Stimulated activated CD4-positive, alpha-beta T cell treated with anti-CD3 and anti-CD28 coated beads, Interleukin-15, amount 100 ng/mL, for 24 hours (primary cell): ENCODE results near the gene CSNK1G2.

ENCODE experiments used
- DNase-seq: peaks from one replicate; pipeline ENCODE4 v3.0.0-alpha.2; 2020

The CSNK1G2 gene

DNA sequence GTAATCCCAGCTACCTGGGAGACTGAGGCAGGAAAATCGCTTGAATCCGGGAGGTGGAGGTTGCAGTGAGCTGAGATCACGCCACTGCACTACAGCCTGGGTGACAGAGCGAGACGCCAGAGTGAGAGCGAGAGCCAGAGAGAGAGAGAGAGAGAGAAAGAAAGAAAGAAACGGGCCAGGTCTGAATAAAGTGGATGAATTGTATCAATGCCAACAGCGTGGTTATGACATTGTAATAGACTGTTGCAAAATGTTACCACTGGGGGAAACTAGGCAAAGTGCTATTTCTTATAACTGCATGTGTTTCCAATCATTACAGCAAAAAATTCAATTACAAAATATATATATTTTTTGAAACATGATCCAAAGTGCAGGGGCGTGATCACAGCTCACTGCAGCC, 86.4 kb downstream of the CSNK1G2 start:
- no peak for DNase-seq
